GM10248 (cell line): Measurements from ENCODE around the gene PARVA.

Experiments
- CTCF ChIA-PET: fragments of 300-600 bp; sonication (Branson Sonifier 250); formaldehyde crosslinking; extraction: SDS; loops from one replicate; lab custom pipeline; 2021; ENCODE audit warnings: antibody characterized with exemption; lab: Yijun Ruan, JAX
- POLR2A ChIA-PET: fragments of 350-650 bp; sonication (Branson Sonifier 250); formaldehyde crosslinking; extraction: SDS; loops from one replicate; lab custom pipeline; 2020; ENCODE audit warnings: antibody characterized with exemption; lab: Yijun Ruan, JAX
- DNase-seq: peaks from one replicate; pipeline ENCODE4 v3.0.0; 2012; ENCODE audit errors: extremely low spot score
- TF ChIP-seq, protein P1 (sequence below): IDR thresholded peaks from 2 replicates; pipeline ENCODE4 v1.5.1; 2012; ENCODE audit warnings: mild to moderate bottlenecking, low read depth; ENCODE audit errors: extremely low read depth, missing control alignments, control extremely low read depth

The PARVA gene

GRCh38 chr11:12409621-12410005 is 32.2 kb downstream of the PARVA start:
- ChIA-PET CTCF (no interaction called here), POLR2A (no interaction called here)
- DNase-seq: no peak
- TF ChIP-seq, protein P1, sequence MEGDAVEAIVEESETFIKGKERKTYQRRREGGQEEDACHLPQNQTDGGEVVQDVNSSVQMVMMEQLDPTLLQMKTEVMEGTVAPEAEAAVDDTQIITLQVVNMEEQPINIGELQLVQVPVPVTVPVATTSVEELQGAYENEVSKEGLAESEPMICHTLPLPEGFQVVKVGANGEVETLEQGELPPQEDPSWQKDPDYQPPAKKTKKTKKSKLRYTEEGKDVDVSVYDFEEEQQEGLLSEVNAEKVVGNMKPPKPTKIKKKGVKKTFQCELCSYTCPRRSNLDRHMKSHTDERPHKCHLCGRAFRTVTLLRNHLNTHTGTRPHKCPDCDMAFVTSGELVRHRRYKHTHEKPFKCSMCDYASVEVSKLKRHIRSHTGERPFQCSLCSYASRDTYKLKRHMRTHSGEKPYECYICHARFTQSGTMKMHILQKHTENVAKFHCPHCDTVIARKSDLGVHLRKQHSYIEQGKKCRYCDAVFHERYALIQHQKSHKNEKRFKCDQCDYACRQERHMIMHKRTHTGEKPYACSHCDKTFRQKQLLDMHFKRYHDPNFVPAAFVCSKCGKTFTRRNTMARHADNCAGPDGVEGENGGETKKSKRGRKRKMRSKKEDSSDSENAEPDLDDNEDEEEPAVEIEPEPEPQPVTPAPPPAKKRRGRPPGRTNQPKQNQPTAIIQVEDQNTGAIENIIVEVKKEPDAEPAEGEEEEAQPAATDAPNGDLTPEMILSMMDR: no peak

DNA sequence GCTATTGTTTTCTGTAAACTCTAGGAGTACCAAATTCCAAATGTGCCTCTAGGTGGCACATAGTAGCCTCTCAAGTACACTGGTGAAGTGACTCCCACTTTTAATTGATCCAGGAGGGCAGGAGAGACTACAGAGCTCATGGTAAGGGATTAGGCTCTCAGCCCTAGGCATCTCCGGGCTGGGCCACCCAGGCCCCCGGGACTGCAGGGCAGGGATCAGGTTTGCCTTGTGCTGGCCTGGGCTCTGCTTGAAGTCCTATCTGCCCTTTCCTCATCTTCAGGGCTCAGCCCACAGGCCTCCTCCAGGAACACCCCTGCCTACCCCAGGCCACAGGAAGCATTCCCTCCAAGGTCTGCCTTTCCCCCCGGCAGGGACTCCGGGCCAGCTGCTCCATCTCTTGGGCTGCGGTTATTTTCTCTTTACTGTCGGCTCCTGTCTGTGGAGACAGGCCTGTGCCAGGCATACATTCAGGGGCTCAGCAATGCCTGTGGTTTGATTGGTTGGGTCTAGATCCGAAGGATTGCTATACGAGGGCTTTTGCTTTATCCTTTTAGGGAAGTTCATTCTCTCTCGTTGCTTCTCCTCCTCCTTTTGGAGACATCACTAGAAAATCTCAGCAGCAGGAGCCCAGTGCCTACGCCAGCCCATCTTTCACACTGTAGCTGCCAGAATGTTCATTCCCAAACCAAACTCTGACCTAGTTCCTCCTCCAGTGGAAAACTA is 32.8 kb downstream of the PARVA start:
- CTCF ChIA-PET: no interaction called here
- POLR2A ChIA-PET: no interaction called here
- TF ChIP-seq, protein P1: no peak

GRCh38 chr11:12411393-12411792 is 34.0 kb downstream of the PARVA start:
- TF ChIP-seq, protein P1: no peak
- ChIA-PET POLR2A (no interaction called here), CTCF (interaction anchor here (1.2 kb wide), 1 partner anchor 457 kb away, joined by 3 read pairs; no protein-coding TSS in a partner anchor)
- no peak for DNase-seq

More for the DNA sequence above, 32.8 kb downstream of the PARVA start:
- DNase-seq: no peak

GRCh38 chr11:12411806-12412727 is 34.7 kb downstream of the PARVA start:
- TF ChIP-seq, protein P1: peak; percentile 29
- ChIA-PET POLR2A (no interaction called here), CTCF (interaction anchor here (1.2 kb wide), 1 partner anchor 456 kb away, joined by 3 read pairs; no protein-coding TSS in a partner anchor)
- DNase-seq: peak; percentile 30

GRCh38 chr11:12413141-12414052 is 36.0 kb downstream of the PARVA start:
- no peak for DNase-seq
- CTCF ChIA-PET: no interaction called here
- TF ChIP-seq, protein P1: no peak
- POLR2A ChIA-PET: no interaction called here

- TF ChIP-seq, protein P1: no peak
- DNase-seq: no peak
- CTCF ChIA-PET: no interaction called here
- POLR2A ChIA-PET: no interaction called here
Measured at GRCh38 chr11:12414611-12415010, 37.2 kb downstream of the PARVA start.
